GM12878 (cell line): ENCODE results near the gene CAVIN2. TPM values are rescaled to one million over a fixed set of nuclear protein-coding genes. Genes with fewer than 3 reads are reported as not detected.

Experiments
- ATAC-seq: fragments of 200-7000 bp; cut with Tn5 transposase; 3 replicates; pipeline ENCODE4 v1.9.1; 2020; ENCODE audit warnings: mild to moderate bottlenecking, moderate library complexity
- BruUV-seq: library from RNA; stranded (reverse); fragments of 400-500 nt; replicated peaks from 2 replicates; lab custom pipeline; 2021; lab: Mats Ljungman, UMichigan
- CTCF ChIA-PET: fragments of 300-600 bp; sonication (Branson Sonifier 250); formaldehyde crosslinking; extraction: SDS; loops from one replicate; lab custom pipeline; 2021; ENCODE audit warnings: inconsistent platforms; lab: Yijun Ruan, JAX
- POLR2A ChIA-PET: fragments of 350-600 bp; formaldehyde crosslinking; extraction: SDS; loops from one replicate; lab custom pipeline; 2021; ENCODE audit warnings: inconsistent platforms; lab: Charles Lee
- RAD21 ChIA-PET: fragments of 300-600 bp; sonication (Branson Sonifier 250); formaldehyde crosslinking; loops from one replicate; lab custom pipeline; 2023; ENCODE audit warnings: antibody characterized with exemption; ENCODE audit not compliant: unreplicated experiment; lab: Charles Lee
- SMC1A ChIA-PET: fragments of 300-600 bp; sonication (Branson Sonifier 250); formaldehyde crosslinking; loops from one replicate; lab custom pipeline; 2023; ENCODE audit not compliant: unreplicated experiment, uncharacterized antibody; lab: Charles Lee
- DNase-seq: peaks from one replicate; pipeline ENCODE4 v3.0.0-alpha.2; 2011; ENCODE audit warnings: low read depth, low spot score
- FAIRE-seq: peaks from 3 replicates; lab custom pipeline; 2011; peaks lifted over from hg19 to GRCh38; lab: Jason Lieb, UNC
- H2AFZ ChIP-seq: 2 replicates; pipeline ENCODE4 v1.6.0; 2011; ENCODE audit warnings: low read depth, low read length, control low read depth; ENCODE audit not compliant: control insufficient read depth
- H3K27ac ChIP-seq: 2 replicates; pipeline ENCODE4 v1.5.1; 2011; ENCODE audit warnings: control low read depth; ENCODE audit not compliant: control insufficient read depth, insufficient read depth
- H3K27me3 ChIP-seq, 2 experiments: replicated peaks in 1 of 2; 2 replicates each; pipeline versions ENCODE4 v1.6.0 to v1.6.1; 2011; ENCODE audit warnings: low read length in 1 of 2; ENCODE audit not compliant: control insufficient read depth in 2 of 2, insufficient read depth in 2 of 2
- H3K36me3 ChIP-seq, 2 experiments: 2 replicates each; pipeline ENCODE4 v1.5.1; 2011; ENCODE audit warnings: low read length in 1 of 2; ENCODE audit not compliant: control insufficient read depth in 2 of 2, insufficient read depth in 2 of 2
- H3K4me1 ChIP-seq: 2 replicates; pipeline ENCODE4 v1.6.1; 2011; ENCODE audit warnings: mild to moderate bottlenecking, low read length, moderate library complexity, mixed read lengths; ENCODE audit not compliant: control insufficient read depth, insufficient read depth
- H3K4me2 ChIP-seq: 2 replicates; pipeline ENCODE4 v1.6.0; 2011; ENCODE audit warnings: control low read depth; ENCODE audit not compliant: control insufficient read depth, insufficient read depth
- H3K4me3 ChIP-seq: fragments of 200-600 bp; sonication (generic); 2 replicates; pipeline ENCODE4 v1.5.1; 2016
- H3K79me2 ChIP-seq: 2 replicates; pipeline ENCODE4 v1.6.0; 2011; ENCODE audit warnings: low read length; ENCODE audit not compliant: control insufficient read depth, insufficient read depth
- H3K9ac ChIP-seq: 2 replicates; pipeline ENCODE4 v1.8.0; 2011; ENCODE audit warnings: low read length, control low read depth, mixed read lengths; ENCODE audit not compliant: control insufficient read depth, insufficient read depth
- H3K9me3 ChIP-seq: replicated peaks from 3 replicates; pipeline ENCODE4 v1.5.1; 2011; ENCODE audit warnings: mild to moderate bottlenecking, low read length; ENCODE audit not compliant: control insufficient read depth, insufficient read depth
- H4K20me1 ChIP-seq: 2 replicates; pipeline ENCODE4 v1.6.0; 2011; ENCODE audit not compliant: control insufficient read depth, insufficient read depth
- WGBS: methylation state at CpG from one replicate; pipeline ENCODE4 v1.1.6; 2016; ENCODE audit warnings: low lambda C conversion rate; ENCODE audit not compliant: insufficient replicate concordance, insufficient coverage; ENCODE audit errors: missing lambda C conversion rate; 5-methylcytosine and 5-hydroxymethylcytosine counted together
- in situ Hi-C: fragments of 300-500 bp; cut with MboI; formaldehyde crosslinking; loops from 9 replicates; pipeline ENCODE4 v1.14.3; 2018; ENCODE audit warnings: mixed read lengths
- intact Hi-C: fragments of 100-400 bp; cut with micrococcal nuclease; formaldehyde crosslinking; loops from one replicate; pipeline ENCODE4 v1.14.2; 2022; ENCODE audit not compliant: unreplicated experiment
- polyA plus RNA-seq, 11 experiments: library from polyadenylated mRNA; depleted of rRNA in 4 of 11; unstranded in 6 of 11; stranded (reverse) in 5 of 11; fragments of >200 nt; fragmentation: Nextera tagmentation in 4 of 11; fragmentation: Illumina TruSeq in 1 of 11; extraction: Ambion mirVana in 4 of 11; extraction: Trizol in 1 of 11; gene quantifications; 1 replicate in 1 of 11; 2 replicates in 10 of 11; pipeline versions ENCODE4 v1.2.1 to v1.2.3, GENCODE V29; 2011 to 2016; ENCODE audit warnings: inconsistent platforms in 2 of 11, missing spikeins in 2 of 11, low read depth in 1 of 11
- total RNA-seq, 4 experiments: library from RNA; depleted of rRNA in 3 of 4; stranded (reverse); fragments of >200 nt in 3 of 4; fragmentation: Illumina TruSeq in 1 of 4; extraction: Trizol in 1 of 4; gene quantifications; 2 replicates each; pipeline versions ENCODE4 v1.2.1 to v1.2.3, GENCODE V29; 2013 to 2021
- TF ChIP-seq, protein P1 (sequence below): fragments of 450-650 bp; formaldehyde crosslinking; IDR thresholded peaks from 2 replicates; pipeline ENCODE4 v1.4.0; 2022; ENCODE audit warnings: mild to moderate bottlenecking, moderate library complexity

CAVIN2 gene
- total and polyA plus RNA-seq, 10 of the 15 experiments (the other 5 are each of a cell fraction or from before 2014, with no cell fraction given), result not detected

DNA sequence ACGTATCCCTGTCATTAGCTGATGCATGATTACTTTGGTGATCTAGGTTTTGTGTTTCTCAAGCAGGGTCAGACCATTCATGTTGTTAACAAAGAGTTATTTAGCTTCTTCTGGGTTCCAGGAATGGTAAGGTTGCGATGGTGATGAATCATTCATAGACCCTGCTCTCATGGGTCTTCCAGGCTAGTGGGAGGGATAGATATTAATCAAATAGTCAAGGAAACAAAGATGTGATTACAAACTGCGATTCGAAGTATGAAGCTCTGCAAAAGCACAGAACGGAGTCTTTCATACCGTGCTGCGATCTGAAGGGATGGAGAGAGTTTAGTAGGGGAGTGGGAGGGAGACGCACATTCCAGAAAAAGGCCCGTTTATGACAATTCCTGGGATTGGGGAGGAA is 42.1 kb downstream of the CAVIN2 start:
- POLR2A ChIA-PET, result no interaction called here
- intact Hi-C loops, result no loop called here

More for the DNA sequence above, 42.1 kb downstream of the CAVIN2 start:
- ChIA-PET RAD21 (no interaction called here), CTCF (interaction anchor here (0.9 to 1.0 kb wide), 2 partner anchors 18 to 357 kb away, joined by 3 to 4 read pairs; no protein-coding TSS in a partner anchor), SMC1A (interaction anchor here (0.7 to 1.1 kb wide), 2 partner anchors 65 to 247 kb away, joined by 3 to 4 read pairs; no protein-coding TSS in a partner anchor)
- H3K27me3 ChIP-seq, result no peaks in the 10 kb centered on the region; a peak in 1 of 4 replicates
- H3K4me1 ChIP-seq, result no peaks in the 10 kb centered on the region
- H3K36me3 ChIP-seq, result no peaks in the 10 kb centered on the region
- no peak overlapping the region for H3K9ac ChIP-seq
- no peaks in the 10 kb centered on the region for H3K79me2 ChIP-seq
- TF ChIP-seq, protein P1, sequence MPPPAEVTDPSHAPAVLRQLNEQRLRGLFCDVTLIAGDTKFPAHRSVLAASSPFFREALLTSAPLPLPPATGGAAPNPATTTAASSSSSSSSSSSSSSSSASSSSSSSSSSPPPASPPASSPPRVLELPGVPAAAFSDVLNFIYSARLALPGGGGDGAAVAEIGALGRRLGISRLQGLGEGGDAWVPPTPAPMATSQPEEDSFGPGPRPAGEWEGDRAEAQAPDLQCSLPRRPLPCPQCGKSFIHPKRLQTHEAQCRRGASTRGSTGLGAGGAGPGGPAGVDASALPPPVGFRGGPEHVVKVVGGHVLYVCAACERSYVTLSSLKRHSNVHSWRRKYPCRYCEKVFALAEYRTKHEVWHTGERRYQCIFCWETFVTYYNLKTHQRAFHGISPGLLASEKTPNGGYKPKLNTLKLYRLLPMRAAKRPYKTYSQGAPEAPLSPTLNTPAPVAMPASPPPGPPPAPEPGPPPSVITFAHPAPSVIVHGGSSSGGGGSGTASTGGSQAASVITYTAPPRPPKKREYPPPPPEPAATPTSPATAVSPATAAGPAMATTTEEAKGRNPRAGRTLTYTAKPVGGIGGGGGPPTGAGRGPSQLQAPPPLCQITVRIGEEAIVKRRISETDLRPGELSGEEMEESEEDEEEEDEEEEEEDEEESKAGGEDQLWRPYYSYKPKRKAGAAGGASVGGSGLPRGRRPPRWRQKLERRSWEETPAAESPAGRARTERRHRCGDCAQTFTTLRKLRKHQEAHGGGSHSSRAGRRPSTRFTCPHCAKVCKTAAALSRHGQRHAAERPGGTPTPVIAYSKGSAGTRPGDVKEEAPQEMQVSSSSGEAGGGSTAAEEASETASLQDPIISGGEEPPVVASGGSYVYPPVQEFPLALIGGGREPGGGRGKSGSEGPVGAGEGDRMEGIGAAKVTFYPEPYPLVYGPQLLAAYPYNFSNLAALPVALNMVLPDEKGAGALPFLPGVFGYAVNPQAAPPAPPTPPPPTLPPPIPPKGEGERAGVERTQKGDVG (CRISPR knock-in tag), result no peak
- 56% methylated on average over 9 of the region's 9 CpGs for WGBS
- FAIRE-seq (no peak), ATAC-seq (no peak), DNase-seq (no peak)
- BruUV-seq, result no TSS peak
- H4K20me1 ChIP-seq, result no peaks in the 10 kb centered on the region
- no peak overlapping the region for H3K4me3 ChIP-seq
- no peak overlapping the region for H3K4me2 ChIP-seq
- H3K27ac ChIP-seq, result no peak overlapping the region
- no peak overlapping the region for H2AFZ ChIP-seq
- in situ Hi-C loops, result no loop called here
- H3K9me3 ChIP-seq, result no peaks in the 10 kb centered on the region
